ENCODE results near the gene CTNNBL1. TPM values are rescaled to one million over a fixed set of nuclear protein-coding genes. Genes with fewer than 3 reads are reported as not detected.

The CTNNBL1 gene
- total RNA-seq, 2 donors from 2014 or later: 59.0 to 91.3 TPM

GRCh38 chr20:37756234-37756633 lies 62.4 kb downstream of the CTNNBL1 start:
- Mint-ChIP-seq H3K36me3 (ENCODE audit: low read depth) (peaks cover 82% of the 10 kb centered on the region), H3K9me3 (no peaks in the 10 kb centered on the region), H3K4me3 (no peak overlapping the region), H3K27ac (peak overlapping the region; percentile 20), H3K27me3 (no peaks in the 10 kb centered on the region), H3K4me1 (peaks cover 5% of the 10 kb centered on the region)
- ATAC-seq (replicated peaks): no peak

DNA sequence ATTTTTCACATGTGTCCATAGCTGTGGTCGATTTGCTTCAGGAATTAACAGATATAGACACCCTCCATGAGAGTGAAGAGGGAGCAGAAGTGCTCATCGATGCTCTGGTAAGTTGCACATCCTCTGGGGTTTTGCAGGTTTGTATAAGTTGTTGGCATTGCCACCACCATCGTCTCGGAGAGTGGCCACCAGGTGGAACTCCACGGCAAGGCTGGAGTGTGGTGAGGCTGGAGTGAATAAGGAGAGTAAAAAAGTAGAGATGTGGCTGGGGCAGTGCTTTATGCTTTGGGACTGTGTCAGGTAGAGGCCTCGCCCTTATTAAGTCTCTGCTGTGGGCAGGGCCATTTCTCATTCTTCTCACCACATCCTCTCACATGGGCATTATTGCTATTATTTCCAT lies 63.7 kb downstream of the CTNNBL1 start:
- H3K4me3 Mint-ChIP-seq: no peak overlapping the region
- H3K9me3 Mint-ChIP-seq: no peaks in the 10 kb centered on the region
- no peak for ATAC-seq (replicated peaks)
- H3K27ac Mint-ChIP-seq: no peak overlapping the region
- peaks cover 75% of the 10 kb centered on the region for H3K36me3 Mint-ChIP-seq (ENCODE audit: low read depth)
- H3K27me3 Mint-ChIP-seq: no peaks in the 10 kb centered on the region
- peaks cover 10% of the 10 kb centered on the region for H3K4me1 Mint-ChIP-seq

- Mint-ChIP-seq H3K4me3 (no peak overlapping the region), H3K9me3 (no peaks in the 10 kb centered on the region), H3K27me3 (no peaks in the 10 kb centered on the region), H3K4me1 (peaks cover 10% of the 10 kb centered on the region), H3K36me3 (ENCODE audit: low read depth) (peaks cover 72% of the 10 kb centered on the region), H3K27ac (no peak overlapping the region)
- no peak for ATAC-seq (replicated peaks)
These were observed 64.5 kb downstream of the CTNNBL1 start for GRCh38 chr20:37758332-37758731.

- peaks cover 67% of the 10 kb centered on the region for H3K36me3 Mint-ChIP-seq (ENCODE audit: low read depth)
- no peaks in the 10 kb centered on the region for H3K9me3 Mint-ChIP-seq
- ATAC-seq (replicated peaks): no peak
- H3K27me3 Mint-ChIP-seq: no peaks in the 10 kb centered on the region
- no peak overlapping the region for H3K4me3 Mint-ChIP-seq
- peaks cover 10% of the 10 kb centered on the region for H3K4me1 Mint-ChIP-seq
- no peak overlapping the region for H3K27ac Mint-ChIP-seq
These were observed 65.3 kb downstream of the CTNNBL1 start for GRCh38 chr20:37759052-37759553.

GRCh38 chr20:37759761-37760209 lies 66.0 kb downstream of the CTNNBL1 start:
- H3K4me3 Mint-ChIP-seq: no peak overlapping the region
- H3K27ac Mint-ChIP-seq: no peak overlapping the region
- no peak for ATAC-seq (replicated peaks)
- peaks cover 69% of the 10 kb centered on the region for H3K36me3 Mint-ChIP-seq (ENCODE audit: low read depth)
- peaks cover 10% of the 10 kb centered on the region for H3K4me1 Mint-ChIP-seq
- no peaks in the 10 kb centered on the region for H3K9me3 Mint-ChIP-seq
- H3K27me3 Mint-ChIP-seq: no peaks in the 10 kb centered on the region

DNA sequence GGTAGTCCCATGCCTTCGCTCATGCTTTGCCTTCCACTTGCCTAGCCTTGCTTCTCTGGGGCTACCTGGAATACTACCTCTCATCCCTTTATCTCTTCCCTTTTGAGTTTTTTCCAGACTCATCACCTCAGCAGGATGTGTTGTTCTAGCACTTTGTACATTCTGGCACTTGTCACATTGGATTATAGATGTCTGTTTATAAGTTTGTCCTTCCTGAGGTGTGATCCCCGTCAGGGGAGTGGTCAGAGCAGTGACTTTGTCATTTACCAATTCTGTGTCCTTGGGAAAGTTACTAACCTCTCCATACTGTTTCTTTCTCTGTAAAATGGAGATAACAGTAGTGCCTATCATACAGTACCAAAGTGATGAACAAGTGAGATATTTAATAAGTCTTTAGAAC lies 66.5 kb downstream of the CTNNBL1 start:
- Mint-ChIP-seq H3K36me3 (ENCODE audit: low read depth) (peaks cover 73% of the 10 kb centered on the region), H3K4me3 (no peak overlapping the region), H3K4me1 (peaks cover 10% of the 10 kb centered on the region), H3K27ac (no peak overlapping the region), H3K27me3 (no peaks in the 10 kb centered on the region), H3K9me3 (no peaks in the 10 kb centered on the region)
- ATAC-seq (replicated peaks): no peak

- H3K36me3 Mint-ChIP-seq (ENCODE audit: low read depth): peaks cover 69% of the 10 kb centered on the region
- peaks cover 9% of the 10 kb centered on the region for H3K4me1 Mint-ChIP-seq
- H3K4me3 Mint-ChIP-seq: no peak overlapping the region
- H3K9me3 Mint-ChIP-seq: no peaks in the 10 kb centered on the region
- H3K27me3 Mint-ChIP-seq: no peaks in the 10 kb centered on the region
- H3K27ac Mint-ChIP-seq: no peak overlapping the region
- no peak for ATAC-seq (replicated peaks)
These were observed 69.1 kb downstream of the CTNNBL1 start for GRCh38 chr20:37762716-37763485.

GRCh38 chr20:37764333-37764935 lies 70.6 kb downstream of the CTNNBL1 start:
- Mint-ChIP-seq H3K4me1 (peaks cover 9% of the 10 kb centered on the region), H3K36me3 (ENCODE audit: low read depth) (peaks cover 67% of the 10 kb centered on the region), H3K27me3 (no peaks in the 10 kb centered on the region), H3K27ac (no peak overlapping the region), H3K9me3 (no peaks in the 10 kb centered on the region), H3K4me3 (no peak overlapping the region)
- ATAC-seq (replicated peaks): no peak

GRCh38 chr20:37770908-37771307 lies 77.1 kb downstream of the CTNNBL1 start:
- Mint-ChIP-seq H3K27ac (no peak overlapping the region), H3K27me3 (no peaks in the 10 kb centered on the region), H3K4me3 (no peak overlapping the region), H3K4me1 (peaks cover 10% of the 10 kb centered on the region), H3K36me3 (ENCODE audit: low read depth) (peaks cover 81% of the 10 kb centered on the region), H3K9me3 (no peaks in the 10 kb centered on the region)
- ATAC-seq (replicated peaks): no peak

DNA sequence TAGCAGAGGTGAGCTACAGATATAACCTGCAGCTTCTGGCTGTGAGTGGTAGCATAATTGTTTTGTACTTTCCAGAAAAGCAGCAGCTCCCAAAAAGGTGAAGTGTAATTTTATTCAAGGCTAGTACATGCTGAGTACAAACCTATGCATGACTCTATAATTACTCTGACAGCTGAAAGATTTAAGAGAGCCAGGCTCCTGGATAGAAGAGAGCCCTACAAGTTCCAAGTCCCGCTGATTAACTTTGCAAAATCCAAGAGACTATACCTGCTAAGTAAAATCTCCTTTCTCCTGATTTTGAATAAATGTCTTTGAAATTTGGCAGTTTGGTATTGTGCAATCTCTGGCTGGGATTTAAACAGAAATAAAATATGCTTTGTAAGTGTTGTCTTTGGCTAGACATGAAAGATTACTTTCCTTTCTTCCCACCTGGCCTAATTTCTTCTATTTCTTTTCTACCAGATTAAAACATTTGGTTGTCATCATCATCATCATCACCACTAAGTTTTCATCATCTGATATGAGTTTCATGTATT lies 79.5 kb downstream of the CTNNBL1 start:
- Mint-ChIP-seq H3K27ac (no peak overlapping the region), H3K27me3 (no peaks in the 10 kb centered on the region), H3K9me3 (no peaks in the 10 kb centered on the region)

GRCh38 chr20:37774156-37774555 lies 80.3 kb downstream of the CTNNBL1 start:
- no peak for ATAC-seq (replicated peaks)
- no peak overlapping the region for H3K4me3 Mint-ChIP-seq
- H3K27ac Mint-ChIP-seq: no peak overlapping the region
- H3K27me3 Mint-ChIP-seq: no peaks in the 10 kb centered on the region
- peaks cover 88% of the 10 kb centered on the region for H3K36me3 Mint-ChIP-seq (ENCODE audit: low read depth)
- no peaks in the 10 kb centered on the region for H3K9me3 Mint-ChIP-seq
- H3K4me1 Mint-ChIP-seq: peaks cover 6% of the 10 kb centered on the region

More for the DNA sequence above, 79.5 kb downstream of the CTNNBL1 start:
- Mint-ChIP-seq H3K4me1 (peaks cover 6% of the 10 kb centered on the region), H3K36me3 (ENCODE audit: low read depth) (peaks cover 84% of the 10 kb centered on the region), H3K4me3 (no peak overlapping the region)
- ATAC-seq (replicated peaks): no peak

DNA sequence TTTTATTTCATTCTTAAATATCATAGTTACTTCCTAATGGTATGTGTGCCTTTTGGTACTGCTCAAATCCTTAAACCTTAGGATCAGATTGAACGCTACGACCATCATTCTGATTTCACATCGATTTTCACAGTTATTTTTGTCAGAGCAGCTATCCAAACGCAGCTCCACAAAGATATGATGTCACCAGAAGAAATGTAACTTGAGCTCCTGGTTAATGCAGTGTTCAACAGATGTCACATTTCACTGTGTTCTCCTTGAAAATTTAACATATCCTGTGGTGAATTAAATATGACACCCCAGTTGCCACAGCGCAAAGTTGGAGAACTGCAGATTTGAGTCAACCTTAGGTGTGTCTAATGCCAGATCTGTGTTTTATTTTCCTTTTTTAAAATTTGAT lies 81.4 kb downstream of the CTNNBL1 start:
- Mint-ChIP-seq H3K36me3 (ENCODE audit: low read depth) (peaks cover 87% of the 10 kb centered on the region), H3K4me3 (no peak overlapping the region), H3K27me3 (no peaks in the 10 kb centered on the region), H3K9me3 (no peaks in the 10 kb centered on the region), H3K4me1 (peaks cover 6% of the 10 kb centered on the region), H3K27ac (no peak overlapping the region)
- ATAC-seq (replicated peaks): no peak

- Mint-ChIP-seq H3K9me3 (no peaks in the 10 kb centered on the region), H3K4me3 (no peak overlapping the region), H3K27ac (no peak overlapping the region), H3K36me3 (ENCODE audit: low read depth) (peaks cover 80% of the 10 kb centered on the region), H3K27me3 (no peaks in the 10 kb centered on the region), H3K4me1 (peaks cover 6% of the 10 kb centered on the region)
- ATAC-seq (replicated peaks): no peak
These were observed 82.2 kb downstream of the CTNNBL1 start for GRCh38 chr20:37776049-37776448.

- Mint-ChIP-seq H3K4me1 (peaks cover 3% of the 10 kb centered on the region), H3K27ac (no peak overlapping the region), H3K36me3 (ENCODE audit: low read depth) (peaks cover 80% of the 10 kb centered on the region), H3K27me3 (no peaks in the 10 kb centered on the region), H3K9me3 (no peaks in the 10 kb centered on the region), H3K4me3 (no peak overlapping the region)
- no peak for ATAC-seq (replicated peaks)
These were observed 82.7 kb downstream of the CTNNBL1 start for GRCh38 chr20:37776526-37776925.

Measured in activated T-helper 17 cell treated with anti-CD3 and anti-CD28 coated beads, Interleukin-2, amount 50 U/mL, for 72 hours (primary cell).